Activated CD4-positive, alpha-beta T cell treated with anti-CD3 and anti-CD28 coated beads, Interleukin-2, amount 50 U/mL, for 1 hour (primary cell): ENCODE measurements around the gene NUDCD3.

Experiments used
- DNase-seq: peaks from one replicate; pipeline ENCODE4 v3.0.0-alpha.2; 2020

Gene NUDCD3

GRCh38 chr7:44380831-44381493 is 109.5 kb downstream of the NUDCD3 start:
- DNase-seq: no peak

GRCh38 chr7:44380189-44380830 is 110.1 kb downstream of the NUDCD3 start:
- DNase-seq: no peak

DNA sequence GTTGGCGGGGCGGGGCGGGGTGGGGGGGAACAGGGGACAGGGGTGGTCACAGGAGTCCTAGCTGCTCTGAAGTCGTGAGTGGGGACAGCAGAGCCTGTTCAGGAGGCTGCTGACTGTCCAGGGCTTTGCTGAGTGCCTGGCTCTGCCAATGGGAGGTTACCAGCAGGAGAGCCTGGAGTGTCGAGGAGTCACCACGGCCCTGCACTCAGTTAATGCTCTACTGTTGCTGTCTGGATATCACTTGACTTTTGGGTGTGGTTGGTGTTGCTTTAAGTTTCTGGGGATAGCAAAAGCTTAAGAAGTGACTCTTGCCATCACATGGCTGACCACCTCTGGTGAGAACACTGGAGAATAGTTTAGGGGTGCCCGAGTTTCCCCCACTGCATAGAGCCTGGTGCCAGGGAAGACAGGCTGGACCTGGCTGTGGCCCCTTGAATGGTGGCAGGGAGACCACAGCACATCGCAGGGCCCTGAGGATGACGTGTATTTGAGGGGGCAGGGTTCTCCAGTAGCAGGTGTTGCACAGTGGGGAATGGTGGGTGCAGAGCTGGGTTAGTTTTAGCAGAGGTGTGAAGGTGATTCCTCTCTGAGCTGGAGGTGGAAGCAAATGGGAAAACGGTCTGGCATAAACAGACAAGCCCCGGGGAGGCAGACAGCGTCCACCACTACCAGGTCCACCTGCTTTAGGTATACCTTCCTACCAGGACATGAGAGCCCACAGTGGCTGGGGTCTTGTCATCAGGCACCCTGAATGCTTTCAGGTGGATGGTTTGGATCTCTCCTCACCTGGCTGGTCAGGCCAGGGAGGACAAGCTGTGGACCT is 110.9 kb downstream of the NUDCD3 start:
- DNase-seq: no peak

DNA sequence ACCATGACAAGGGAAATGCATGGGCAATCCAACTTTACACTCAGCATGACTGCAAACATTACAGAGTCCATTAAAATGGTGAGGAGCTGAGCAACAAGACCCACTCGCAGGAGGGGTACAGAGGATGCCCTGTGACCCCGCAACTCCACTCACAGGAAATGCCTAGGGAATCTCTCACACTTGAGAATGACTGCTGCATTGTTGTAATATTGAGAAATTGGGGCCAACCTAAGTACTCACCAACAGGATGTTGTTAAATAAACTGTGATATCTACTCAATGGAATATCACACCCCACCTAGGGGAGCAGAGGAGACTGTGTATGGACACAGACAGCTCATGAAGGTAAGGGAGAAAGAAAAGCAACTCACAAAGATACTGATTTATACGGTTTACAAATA is 111.7 kb downstream of the NUDCD3 start:
- DNase-seq: no peak

DNA sequence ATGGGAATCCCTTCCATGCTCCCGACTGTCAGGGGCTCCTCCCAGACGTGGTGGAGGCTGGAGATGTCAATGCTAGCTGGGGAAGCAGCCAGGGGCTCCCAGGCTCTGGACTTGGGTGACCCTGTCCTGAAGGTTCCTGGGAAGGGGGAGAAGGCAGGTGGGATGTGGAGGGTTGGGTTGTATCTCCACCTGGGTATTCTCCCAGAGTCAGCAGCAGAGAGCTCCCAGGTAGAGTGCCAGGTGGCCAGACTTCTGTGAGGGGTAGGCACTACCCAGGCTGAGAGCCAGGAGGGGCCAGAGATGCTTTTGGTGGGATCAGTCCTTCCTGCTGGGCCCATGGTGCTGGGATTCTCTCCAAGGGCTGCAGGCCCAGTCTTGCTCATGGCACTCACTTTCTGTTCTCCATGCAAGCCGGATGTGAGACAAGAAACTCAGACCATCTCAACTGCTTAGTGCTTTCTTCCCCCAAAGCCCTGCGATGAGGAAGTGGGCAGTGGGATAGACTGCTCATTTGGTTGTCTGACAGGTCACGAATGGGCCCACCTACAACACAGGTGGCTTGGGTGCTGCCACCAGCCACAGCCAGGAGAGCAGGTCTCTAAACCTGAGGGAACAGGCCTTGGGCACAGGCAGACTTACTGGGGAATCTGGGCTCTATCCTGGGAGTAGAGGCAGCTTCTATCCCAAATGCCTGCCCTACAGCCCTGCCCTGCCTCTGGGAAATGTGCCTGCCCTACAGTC is 112.6 kb downstream of the NUDCD3 start:
- DNase-seq: no peak

DNA sequence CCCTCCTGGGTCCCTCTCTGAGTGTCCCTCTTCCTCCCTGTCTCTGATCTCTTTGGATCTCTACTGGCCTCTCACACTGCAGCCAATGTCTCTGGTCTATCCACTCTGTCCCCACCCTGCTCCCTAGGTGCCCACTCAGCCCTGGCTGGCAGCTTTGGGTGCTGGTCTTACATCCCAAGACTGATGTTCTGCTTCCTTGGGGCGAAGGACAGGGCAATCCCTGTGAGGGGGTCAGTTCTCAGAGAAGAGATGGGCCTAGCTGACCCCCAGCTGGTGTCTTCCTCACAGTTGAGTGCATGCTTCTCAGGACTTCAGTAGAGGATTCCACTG is 113.4 kb downstream of the NUDCD3 start:
- no peak for DNase-seq

DNA sequence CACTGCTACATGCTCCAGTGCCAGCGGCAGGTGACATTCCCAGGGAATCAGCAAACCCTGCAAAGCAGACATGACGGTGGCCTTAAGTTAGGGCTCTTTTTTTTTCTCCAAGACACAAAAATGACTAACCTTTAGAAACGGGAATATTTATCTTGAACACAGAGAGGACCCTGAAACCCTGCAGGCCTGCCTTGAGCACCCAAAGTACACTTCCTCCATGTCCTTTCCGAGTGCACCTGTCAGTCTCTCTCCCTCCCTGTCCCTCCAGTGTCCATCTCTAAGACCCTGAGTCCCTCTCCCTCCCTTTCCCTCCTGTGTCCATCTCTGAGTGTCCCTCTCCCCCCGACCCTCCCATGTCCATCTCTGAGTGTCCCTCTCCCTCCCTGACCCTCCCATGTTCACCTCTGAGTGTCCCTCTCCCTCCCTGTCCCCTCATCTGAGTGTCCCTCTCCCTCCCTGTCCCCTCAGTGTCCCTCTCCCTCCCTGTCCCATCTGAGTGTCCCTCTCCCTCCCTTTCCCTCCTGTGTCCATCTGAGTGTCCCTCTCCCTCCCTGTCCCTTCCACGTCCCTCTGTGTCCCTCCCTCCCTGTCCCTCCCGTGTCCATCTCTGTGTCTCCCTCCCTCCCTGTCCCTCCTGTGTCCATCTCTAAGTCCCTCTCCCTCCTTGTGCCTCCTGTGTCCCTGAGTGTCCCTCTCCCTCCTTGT is 113.9 kb downstream of the NUDCD3 start:
- no peak for DNase-seq

DNA sequence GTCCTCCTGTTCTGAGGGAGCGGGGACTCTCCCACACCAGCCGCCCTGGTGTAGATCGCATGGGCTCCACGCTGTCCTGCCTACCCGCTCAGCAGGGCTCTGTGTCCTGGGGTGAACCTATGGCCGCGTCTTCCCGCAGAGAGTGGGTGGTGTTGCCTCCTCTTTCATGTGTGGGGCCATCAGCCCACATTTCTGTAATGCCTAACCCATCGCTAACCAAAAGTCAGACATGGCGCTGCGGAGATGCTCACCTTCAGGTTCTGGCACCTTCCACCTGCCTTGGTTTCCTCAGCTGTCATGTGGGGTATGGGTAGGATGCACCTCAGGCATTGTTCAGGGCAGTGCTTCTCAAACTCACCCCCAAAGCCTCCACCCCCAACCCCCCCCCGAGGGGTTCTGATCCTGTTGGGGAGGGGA is 114.5 kb downstream of the NUDCD3 start:
- DNase-seq: no peak

- DNase-seq: no peak
Measured at GRCh38 chr7:44375236-44375699, 115.2 kb downstream of the NUDCD3 start.

DNA sequence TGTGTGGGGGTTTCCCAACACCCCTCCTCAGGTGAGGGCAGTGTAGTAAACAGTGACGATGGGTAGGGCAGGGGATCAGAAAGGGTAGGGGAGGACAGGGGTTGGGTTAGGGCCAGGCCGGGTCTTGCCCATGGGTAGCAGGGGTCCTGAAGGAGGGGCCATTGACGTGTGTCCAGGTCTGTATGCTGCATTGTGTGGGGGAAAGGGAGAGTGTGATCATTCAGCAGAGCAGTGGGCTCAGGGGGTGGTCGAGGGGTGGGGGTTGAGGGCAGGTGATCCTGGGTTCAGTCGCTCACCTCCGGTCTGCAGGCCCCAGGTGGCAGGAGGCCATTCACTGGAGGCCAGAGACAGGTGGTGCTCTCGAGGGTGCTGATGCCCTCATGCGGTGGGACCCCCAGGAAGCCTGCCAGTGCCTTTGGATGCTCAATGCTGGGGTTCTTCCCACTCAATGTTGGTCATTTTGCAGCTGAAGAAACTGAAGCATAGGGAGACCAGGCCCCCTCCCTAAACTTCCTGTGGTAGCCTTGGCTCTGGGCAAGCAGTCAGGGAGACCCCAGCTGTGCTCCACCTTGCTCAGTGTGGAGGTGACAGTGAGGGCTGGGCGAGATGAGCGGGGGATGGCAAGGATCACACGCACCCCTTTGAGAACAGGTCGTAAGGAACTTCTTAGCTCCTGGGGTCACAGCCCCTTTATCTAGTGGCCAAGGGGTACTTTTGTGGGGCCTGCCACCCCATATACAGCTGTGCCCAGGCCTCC is 116.3 kb downstream of the NUDCD3 start:
- DNase-seq: no peak

- no peak for DNase-seq
Measured at GRCh38 chr7:44373418-44373740, 117.1 kb downstream of the NUDCD3 start.

DNA sequence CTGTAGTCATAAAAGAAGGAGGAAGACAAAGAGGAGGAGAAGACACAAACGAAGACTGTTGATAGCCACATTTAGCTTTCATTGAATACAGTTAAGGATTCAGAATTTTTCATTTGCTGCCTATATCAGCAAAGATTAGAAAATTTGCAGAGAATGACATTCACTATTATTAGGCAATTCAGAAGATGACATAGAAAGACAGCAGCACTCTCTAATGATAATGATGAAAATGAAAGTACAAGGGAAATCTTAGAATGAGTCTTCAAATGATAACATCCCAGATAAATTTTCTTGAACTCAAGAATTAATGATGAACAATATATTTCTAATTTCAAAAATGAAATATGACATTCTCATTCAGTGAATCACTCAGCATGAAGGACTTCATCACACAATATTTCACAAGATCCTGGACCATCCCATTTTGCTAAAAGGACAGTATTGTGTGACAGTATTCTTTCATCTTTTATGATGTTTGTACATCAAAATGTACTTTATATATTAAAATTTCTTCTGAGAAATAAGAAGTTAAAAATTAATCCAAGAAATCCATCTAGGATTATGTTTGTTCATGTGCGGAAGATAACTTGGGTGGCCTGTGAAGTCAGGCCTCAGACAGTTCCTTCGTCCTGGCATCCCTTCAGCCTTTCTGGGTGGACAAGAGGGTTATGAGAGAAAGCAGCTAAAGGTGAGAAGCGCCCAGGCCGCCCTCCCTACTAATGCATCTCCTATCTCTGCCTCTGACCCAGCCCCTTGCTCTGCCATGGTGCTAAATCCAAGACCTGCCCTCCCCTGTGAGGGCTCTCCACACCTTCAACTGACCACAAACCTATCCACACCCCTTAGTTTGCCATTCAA is 117.7 kb downstream of the NUDCD3 start:
- no peak for DNase-seq

GRCh38 chr7:44368885-44369284 is 121.6 kb downstream of the NUDCD3 start:
- DNase-seq: no peak

DNA sequence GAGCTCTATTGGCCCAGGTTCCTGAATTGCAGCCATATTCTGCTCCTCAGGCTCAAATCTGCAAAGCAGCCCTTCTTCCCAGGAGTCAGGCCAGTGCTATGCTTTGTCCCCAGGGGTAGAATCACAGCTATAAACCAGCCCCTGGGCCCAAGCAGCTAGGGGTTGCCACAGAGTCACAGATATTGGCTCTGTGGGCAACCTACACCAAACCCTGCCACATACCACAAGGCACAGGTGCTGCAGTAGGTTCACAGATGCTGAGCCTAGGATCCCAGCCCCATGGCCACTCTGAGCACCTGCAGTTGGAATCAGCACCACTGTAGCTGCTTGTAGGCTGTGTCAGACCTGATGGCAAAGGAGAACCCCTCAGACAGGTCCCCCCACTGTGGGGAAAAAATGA is 122.0 kb downstream of the NUDCD3 start:
- DNase-seq: no peak

- DNase-seq: no peak
Measured at GRCh38 chr7:44367475-44368043, 122.9 kb downstream of the NUDCD3 start.

DNA sequence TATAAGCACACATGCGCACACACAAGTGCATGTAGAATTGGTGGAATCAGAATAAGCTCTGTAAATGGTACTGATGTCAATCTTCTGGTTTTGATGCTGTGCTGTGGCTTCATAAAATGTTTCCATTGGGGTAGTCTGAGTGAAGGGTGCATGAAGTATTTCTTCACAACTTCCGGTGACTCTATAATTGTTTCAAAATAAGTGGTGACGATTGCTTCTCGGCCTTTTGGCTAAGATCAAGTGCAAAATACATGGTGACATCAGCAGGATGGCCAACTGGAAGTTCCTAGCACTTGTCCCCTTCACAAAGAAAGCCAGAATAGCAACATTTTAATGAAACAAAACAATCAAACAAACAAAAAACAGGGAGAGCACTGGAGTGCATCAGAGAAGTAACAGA is 123.5 kb downstream of the NUDCD3 start:
- no peak for DNase-seq

DNA sequence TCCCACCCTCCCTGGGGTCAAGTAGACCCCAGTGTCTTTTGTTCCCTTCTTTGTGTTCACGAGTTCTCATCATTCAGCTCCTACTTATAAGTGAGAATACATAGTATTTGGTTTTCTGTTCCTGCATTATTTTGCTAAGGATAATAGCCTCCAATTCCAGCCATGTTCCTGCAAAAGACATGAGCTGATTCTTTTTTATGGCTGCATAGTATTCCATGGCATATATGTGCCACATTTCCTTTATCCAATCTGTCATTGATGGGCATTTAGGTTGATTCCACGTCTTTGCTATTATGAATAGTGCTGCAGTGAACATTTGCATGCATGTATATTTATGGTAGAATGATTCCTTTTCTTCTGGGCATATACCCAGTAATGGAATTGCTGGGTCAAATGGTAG is 136.8 kb downstream of the NUDCD3 start:
- DNase-seq: no peak

GRCh38 chr7:44348851-44349781 is 141.3 kb downstream of the NUDCD3 start:
- DNase-seq: no peak

DNA sequence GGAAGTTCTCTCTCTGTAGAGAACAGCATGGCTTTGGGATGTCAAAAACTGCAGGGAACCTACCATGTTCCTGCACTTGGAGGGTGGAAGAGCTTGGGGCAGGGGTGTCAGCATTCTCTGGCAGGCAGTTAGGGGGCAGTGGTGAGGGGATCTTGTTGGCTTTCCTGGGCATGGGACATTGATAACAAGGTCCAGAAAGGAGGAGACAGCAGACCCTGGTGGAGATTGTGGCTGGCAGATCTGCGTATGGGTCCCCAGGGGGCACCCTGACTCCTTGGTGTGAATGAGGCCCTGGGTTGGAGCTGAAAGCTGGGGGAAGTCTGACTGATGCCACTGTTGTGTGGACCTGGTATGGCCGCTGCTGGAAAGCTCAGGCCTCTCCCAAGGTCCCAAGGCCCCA is 142.2 kb downstream of the NUDCD3 start:
- DNase-seq: no peak
